Brain microvascular endothelial cell (primary cell): Measurements from ENCODE around the gene MINK1.

Source experiments
- DNase-seq: peaks from one replicate; pipeline ENCODE4 v3.0.0-alpha.2; 2020
- H3K27ac ChIP-seq: fragments of 250-450 bp; sonication (Bioruptor Pico); 2 replicates; pipeline ENCODE4 v1.5.1; 2020; ENCODE audit warnings: mild to moderate bottlenecking, moderate library complexity
- H3K27me3 ChIP-seq: fragments of 250-450 bp; sonication (Bioruptor Pico); replicated peaks from 2 replicates; pipeline ENCODE4 v1.5.1; 2020; ENCODE audit warnings: mild to moderate bottlenecking
- H3K36me3 ChIP-seq: fragments of 250-450 bp; sonication (Bioruptor Pico); replicated peaks from 2 replicates; pipeline ENCODE4 v1.5.1; 2020; ENCODE audit warnings: mild to moderate bottlenecking
- H3K4me3 ChIP-seq: 2 replicates; pipeline ENCODE4 v1.5.1; 2011; ENCODE audit warnings: low read depth, mild to moderate bottlenecking, control low read depth, low read length, moderate library complexity
- CTCF ChIP-seq: IDR thresholded peaks from 2 replicates; pipeline ENCODE4 v1.5.1; 2011; ENCODE audit warnings: low read depth, mild to moderate bottlenecking, moderate library complexity, low read length, control low read depth, inconsistent platforms; ENCODE audit errors: missing control alignments
- in situ Hi-C: cut with HindIII; loops from 2 replicates; pipeline ENCODE4 v1.10.0; 2017; ENCODE audit warnings: low sequenced_read_pairs, low pct_ligation_motif_present

The MINK1 gene

GRCh38 chr17:4877089-4877488, 43.9 kb downstream of the MINK1 start:
- Histone ChIP-seq H3K4me3 (no peak overlapping the region), H3K27me3 (no peaks in the 10 kb centered on the region), H3K36me3 (peaks cover 7% of the 10 kb centered on the region), H3K27ac (no peak overlapping the region)
- DNase-seq = no peak
- in situ Hi-C loops = no loop called here
- no peak for TF ChIP-seq CTCF

- no peak for TF ChIP-seq CTCF
- H3K4me3 ChIP-seq = no peak overlapping the region
- H3K36me3 ChIP-seq = peaks cover 11% of the 10 kb centered on the region
- in situ Hi-C loops = no loop called here
- H3K27ac ChIP-seq = no peak overlapping the region
- H3K27me3 ChIP-seq = no peaks in the 10 kb centered on the region
- no peak for DNase-seq
Measured at GRCh38 chr17:4879601-4880000, 46.5 kb downstream of the MINK1 start.

GRCh38 chr17:4880857-4881256, 47.7 kb downstream of the MINK1 start:
- TF ChIP-seq CTCF = no peak
- no peak overlapping the region for H3K27ac ChIP-seq
- in situ Hi-C loops = no loop called here
- peaks cover 24% of the 10 kb centered on the region for H3K36me3 ChIP-seq
- no peak overlapping the region for H3K4me3 ChIP-seq
- H3K27me3 ChIP-seq = no peaks in the 10 kb centered on the region
- no peak for DNase-seq

- peak; percentile 91 for TF ChIP-seq CTCF
Measured at GRCh38 chr17:4881761-4882555, 48.8 kb downstream of the MINK1 start.

GRCh38 chr17:4884489-4884888, 51.3 kb downstream of the MINK1 start:
- Histone ChIP-seq H3K4me3 (no peak overlapping the region), H3K36me3 (peaks cover 45% of the 10 kb centered on the region), H3K27me3 (no peaks in the 10 kb centered on the region), H3K27ac (no peak overlapping the region)
- TF ChIP-seq CTCF = no peak
- no peak for DNase-seq
- in situ Hi-C loops = no loop called here

More at GRCh38 chr17:4881761-4882555, 48.8 kb downstream of the MINK1 start:
- in situ Hi-C loops = no loop called here
- peak; percentile 14 for DNase-seq
- Histone ChIP-seq H3K27me3 (no peaks in the 10 kb centered on the region), H3K4me3 (no peak overlapping the region), H3K27ac (no peak overlapping the region), H3K36me3 (peaks cover 34% of the 10 kb centered on the region)

GRCh38 chr17:4886830-4887229, 53.7 kb downstream of the MINK1 start:
- no peak overlapping the region for H3K27ac ChIP-seq
- no peak for DNase-seq
- TF ChIP-seq CTCF = no peak
- no peak overlapping the region for H3K4me3 ChIP-seq
- H3K36me3 ChIP-seq = peaks cover 53% of the 10 kb centered on the region
- H3K27me3 ChIP-seq = no peaks in the 10 kb centered on the region
- in situ Hi-C loops = no loop called here
